Measurements from ENCODE around the gene TEP1.

DNA sequence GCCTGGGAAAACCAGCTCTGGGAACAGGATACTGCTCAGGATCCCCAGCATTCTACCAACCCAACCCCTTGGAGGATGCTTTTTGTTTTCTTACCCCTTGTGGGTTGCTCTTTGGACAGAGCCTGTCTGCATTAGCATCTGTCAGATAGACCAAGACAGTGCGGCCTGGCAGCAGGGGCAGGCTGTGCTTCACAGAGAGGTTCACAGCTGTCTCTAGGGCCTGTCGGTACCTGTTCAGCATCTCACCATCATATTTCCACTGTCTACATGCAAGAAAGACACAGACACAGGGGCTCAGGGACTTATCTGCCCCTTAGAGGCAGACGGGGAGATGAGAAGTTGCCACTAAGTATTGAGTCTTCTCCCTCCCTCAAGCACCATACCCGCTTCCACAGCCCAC is 21.8 kb downstream of the TEP1 start:
- no peak for TF ChIP-seq EZH2 (IDR thresholded peaks at IDR 0.05; ENCODE audit: insufficient read depth, poor library complexity, severe bottlenecking)
- TF ChIP-seq EZH2phosphoT487 (IDR thresholded peaks at IDR 0.05; ENCODE audit: insufficient read depth, low read depth), result no peak

Measured in GM23248 (cell line).